ENCODE data around the gene SYNJ2BP. TPM values are rescaled to one million over a fixed set of nuclear protein-coding genes. Genes with fewer than 3 reads are reported as not detected.

SYNJ2BP gene
- total and polyA plus RNA-seq, 2 donors (not counting 1 experiment from before 2014, with no cell fraction given), result 7.5 to 17.8 TPM

DNA sequence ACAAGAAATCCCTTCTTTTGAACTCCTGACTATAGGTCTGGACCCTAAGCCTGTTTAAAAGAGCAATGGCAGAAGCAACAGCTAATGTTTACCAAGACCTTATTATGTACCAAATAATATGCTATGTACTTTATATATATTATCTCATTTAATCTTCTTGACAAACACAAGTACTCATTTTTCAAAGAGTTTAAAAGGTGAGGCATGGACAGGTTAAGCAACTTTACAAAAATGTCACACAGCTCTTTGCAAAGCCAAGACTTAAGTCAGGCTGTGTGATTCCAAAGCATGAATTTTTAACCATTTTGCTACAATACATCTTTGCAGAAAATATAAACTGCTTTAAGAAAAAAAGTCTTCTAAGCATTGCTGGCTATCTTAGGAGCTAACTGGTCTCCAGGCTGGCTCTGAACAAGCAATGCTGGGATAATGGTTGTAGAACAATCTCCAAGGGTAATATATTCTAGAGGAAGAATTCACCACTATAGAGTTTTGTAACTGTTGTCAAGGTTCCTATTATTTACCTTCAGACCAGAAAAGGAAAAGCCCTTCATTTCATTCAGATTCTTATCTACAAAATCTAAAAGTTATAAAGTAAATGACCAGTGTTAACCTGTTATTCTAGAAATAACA lies 22.1 kb downstream of the SYNJ2BP start:
- no peak overlapping the region for H3K27ac ChIP-seq (ENCODE audit: low read length in 2 of 2)
- H3K9ac ChIP-seq (ENCODE audit: low read length), result no peak overlapping the region
- ATAC-seq (ENCODE audit: low read depth) (no peak), DNase-seq (no peak)
- Mint-ChIP-seq H3K9me3 (ENCODE audit: insufficient read depth) (no peaks in the 10 kb centered on the region), H3K4me3 (no peak overlapping the region), H3K4me1 (no peaks in the 10 kb centered on the region), H3K27me3 (no peaks in the 10 kb centered on the region), H3K27ac (no peak overlapping the region)
- H3K4me1 ChIP-seq (ENCODE audit: control insufficient read depth in 2 of 2, insufficient read depth in 2 of 2, low read length in 2 of 2), result no peaks in the 10 kb centered on the region
- H4K20me1 ChIP-seq (ENCODE audit: control insufficient read depth, insufficient read depth, low read length, poor library complexity, severe bottlenecking), result peaks cover 36% of the 10 kb centered on the region
- H3K79me2 ChIP-seq (ENCODE audit: control insufficient read depth, insufficient read depth, low read length), result peaks cover 27% of the 10 kb centered on the region
- no peak overlapping the region for H2AFZ ChIP-seq (ENCODE audit: insufficient read depth, low read depth, low read length, poor library complexity, severe bottlenecking)
- intact Hi-C loops (cut with micrococcal nuclease), result no loop called here
- POLR2A ChIA-PET, result no interaction called here
- H3K27me3 ChIP-seq (replicated peaks in 1 of 4; ENCODE audit: control extremely low read depth in 1 of 4, control insufficient read depth in 3 of 4, insufficient read depth in 4 of 4, low read length in 3 of 4), result no peaks in the 10 kb centered on the region
- CTCF ChIA-PET, result no interaction called here
- H3K9me3 ChIP-seq (ENCODE audit: control extremely low read depth in 1 of 3, control insufficient read depth in 2 of 3, insufficient read depth in 1 of 3, low read length in 2 of 3), result peaks cover 0 to 23% (median 11%) of the 10 kb centered on the region in 3 donors
- no peak overlapping the region for H3K4me3 ChIP-seq (ENCODE audit: control extremely low read depth in 1 of 5, extremely low read depth in 1 of 5, insufficient read depth in 1 of 5, low read depth in 2 of 5, low read length in 4 of 5)
- TF ChIP-seq CTCF (IDR thresholded peaks at IDR 0.05), result no peak
- no peak for TF ChIP-seq EZH2 (IDR thresholded peaks at IDR 0.05; ENCODE audit: borderline replicate concordance, insufficient read depth, low read depth, low read length, poor library complexity, severe bottlenecking)
- peaks cover 1 to 23% of the 10 kb centered on the region in 2 experiments for H3K36me3 ChIP-seq (replicated peaks in 1 of 2; ENCODE audit: control extremely low read depth in 1 of 2, control insufficient read depth in 1 of 2, extremely low read depth in 1 of 2, insufficient read depth in 2 of 2, low read length in 1 of 2)
- no peak overlapping the region for H3K4me2 ChIP-seq (replicated peaks; ENCODE audit: low read depth, low read length, poor library complexity, severe bottlenecking)

- intact Hi-C loops (cut with micrococcal nuclease), result no loop called here
- no peak overlapping the region for H2AFZ ChIP-seq (ENCODE audit: insufficient read depth, low read depth, low read length, poor library complexity, severe bottlenecking)
- Mint-ChIP-seq H3K4me1 (no peaks in the 10 kb centered on the region), H3K4me3 (no peak overlapping the region), H3K27me3 (no peaks in the 10 kb centered on the region), H3K9me3 (ENCODE audit: insufficient read depth) (no peaks in the 10 kb centered on the region), H3K27ac (no peak overlapping the region)
- no peak overlapping the region for H3K4me3 ChIP-seq (ENCODE audit: control extremely low read depth in 1 of 5, extremely low read depth in 1 of 5, insufficient read depth in 1 of 5, low read depth in 2 of 5, low read length in 4 of 5)
- CTCF ChIA-PET, result no interaction called here
- no peak for TF ChIP-seq CTCF (IDR thresholded peaks at IDR 0.05)
- TF ChIP-seq EZH2 (IDR thresholded peaks at IDR 0.05; ENCODE audit: borderline replicate concordance, insufficient read depth, low read depth, low read length, poor library complexity, severe bottlenecking), result no peak
- no peak overlapping the region for H3K27ac ChIP-seq (ENCODE audit: low read length in 2 of 2)
- peaks cover 1 to 14% of the 10 kb centered on the region in 2 experiments for H3K36me3 ChIP-seq (replicated peaks in 1 of 2; ENCODE audit: control extremely low read depth in 1 of 2, control insufficient read depth in 1 of 2, extremely low read depth in 1 of 2, insufficient read depth in 2 of 2, low read length in 1 of 2)
- no peaks in the 10 kb centered on the region for H3K4me1 ChIP-seq (ENCODE audit: control insufficient read depth in 2 of 2, insufficient read depth in 2 of 2, low read length in 2 of 2)
- no peaks in the 10 kb centered on the region for H3K27me3 ChIP-seq (replicated peaks in 1 of 4; ENCODE audit: control extremely low read depth in 1 of 4, control insufficient read depth in 3 of 4, insufficient read depth in 4 of 4, low read length in 3 of 4)
- WGBS (ENCODE audit: insufficient coverage), result 89% methylated on average over 2 of the region's 3 CpGs
- H3K79me2 ChIP-seq (ENCODE audit: control insufficient read depth, insufficient read depth, low read length), result peaks cover 8% of the 10 kb centered on the region
- POLR2A ChIA-PET, result no interaction called here
- DNase-seq, result no peak
- no peak overlapping the region for H3K9ac ChIP-seq (ENCODE audit: low read length)
- H3K4me2 ChIP-seq (replicated peaks; ENCODE audit: low read depth, low read length, poor library complexity, severe bottlenecking), result no peak overlapping the region
- no peak for ATAC-seq (ENCODE audit: low read depth)
- H4K20me1 ChIP-seq (ENCODE audit: control insufficient read depth, insufficient read depth, low read length, poor library complexity, severe bottlenecking), result peaks cover 16% of the 10 kb centered on the region
- H3K9me3 ChIP-seq (ENCODE audit: control extremely low read depth in 1 of 3, control insufficient read depth in 2 of 3, insufficient read depth in 1 of 3, low read length in 2 of 3), result peaks cover 0 to 5% (median 1%) of the 10 kb centered on the region in 3 donors
Observed at GRCh38 chr14:70392676-70393075, 24.2 kb downstream of the SYNJ2BP start.
